ENCODE results near the gene PXMP4.

The PXMP4 gene

GRCh38 chr20:33707668-33708067 lies 12.4 kb downstream of the PXMP4 start:
- TF ChIP-seq, protein P1, sequence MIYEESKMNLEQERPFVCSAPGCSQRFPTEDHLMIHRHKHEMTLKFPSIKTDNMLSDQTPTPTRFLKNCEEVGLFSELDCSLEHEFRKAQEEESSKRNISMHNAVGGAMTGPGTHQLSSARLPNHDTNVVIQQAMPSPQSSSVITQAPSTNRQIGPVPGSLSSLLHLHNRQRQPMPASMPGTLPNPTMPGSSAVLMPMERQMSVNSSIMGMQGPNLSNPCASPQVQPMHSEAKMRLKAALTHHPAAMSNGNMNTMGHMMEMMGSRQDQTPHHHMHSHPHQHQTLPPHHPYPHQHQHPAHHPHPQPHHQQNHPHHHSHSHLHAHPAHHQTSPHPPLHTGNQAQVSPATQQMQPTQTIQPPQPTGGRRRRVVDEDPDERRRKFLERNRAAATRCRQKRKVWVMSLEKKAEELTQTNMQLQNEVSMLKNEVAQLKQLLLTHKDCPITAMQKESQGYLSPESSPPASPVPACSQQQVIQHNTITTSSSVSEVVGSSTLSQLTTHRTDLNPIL (CRISPR knock-in tag; IDR thresholded peaks at IDR 0.05; ENCODE audit: low read depth) = no peak
- TF ChIP-seq ZNF70 (CRISPR knock-in tag; IDR thresholded peaks at IDR 0.05) (no peak), RARB (CRISPR knock-in tag; IDR thresholded peaks at IDR 0.05) (no peak), TSHZ2 (CRISPR knock-in tag; IDR thresholded peaks at IDR 0.05) (no peak), POU6F1 (CRISPR knock-in tag; IDR thresholded peaks at IDR 0.05; ENCODE audit: borderline replicate concordance, low read depth) (no peak), ZNF565 (CRISPR knock-in tag; conservative IDR thresholded peaks at IDR 0.05; ENCODE audit: low read depth) (no peak), ZFP3 (CRISPR knock-in tag; IDR thresholded peaks at IDR 0.05) (no peak), GLIS3 (CRISPR knock-in tag; IDR thresholded peaks at IDR 0.05) (no peak), ZC3H10 (CRISPR knock-in tag; IDR thresholded peaks at IDR 0.05) (no peak), ARNTL (CRISPR knock-in tag; IDR thresholded peaks at IDR 0.05; ENCODE audit: borderline replicate concordance, low read depth) (no peak)
- ATAC-seq = no peak

GRCh38 chr20:33704197-33704924 lies 15.7 kb downstream of the PXMP4 start:
- no peak for ATAC-seq
- TF ChIP-seq TSHZ2 (CRISPR knock-in tag; IDR thresholded peaks at IDR 0.05) = no peak

- ATAC-seq = no peak; the same call in 1 of the 3 replicates
- TF ChIP-seq TSHZ2 (CRISPR knock-in tag; IDR thresholded peaks at IDR 0.05) = no peak
- TF ChIP-seq, protein P2, sequence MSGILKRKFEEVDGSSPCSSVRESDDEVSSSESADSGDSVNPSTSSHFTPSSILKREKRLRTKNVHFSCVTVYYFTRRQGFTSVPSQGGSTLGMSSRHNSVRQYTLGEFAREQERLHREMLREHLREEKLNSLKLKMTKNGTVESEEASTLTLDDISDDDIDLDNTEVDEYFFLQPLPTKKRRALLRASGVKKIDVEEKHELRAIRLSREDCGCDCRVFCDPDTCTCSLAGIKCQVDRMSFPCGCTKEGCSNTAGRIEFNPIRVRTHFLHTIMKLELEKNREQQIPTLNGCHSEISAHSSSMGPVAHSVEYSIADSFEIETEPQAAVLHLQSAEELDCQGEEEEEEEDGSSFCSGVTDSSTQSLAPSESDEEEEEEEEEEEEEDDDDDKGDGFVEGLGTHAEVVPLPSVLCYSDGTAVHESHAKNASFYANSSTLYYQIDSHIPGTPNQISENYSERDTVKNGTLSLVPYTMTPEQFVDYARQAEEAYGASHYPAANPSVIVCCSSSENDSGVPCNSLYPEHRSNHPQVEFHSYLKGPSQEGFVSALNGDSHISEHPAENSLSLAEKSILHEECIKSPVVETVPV (CRISPR knock-in tag; IDR thresholded peaks at IDR 0.05) = no peak
- TF ChIP-seq ZFP3 (CRISPR knock-in tag; IDR thresholded peaks at IDR 0.05) = no peak
These were observed 16.5 kb downstream of the PXMP4 start for GRCh38 chr20:33703498-33704137.
